DMS153 treated with DMSO at 0.1 percent for 48 hours (cell line): ENCODE data around the gene AQP11.
"Not testable (repeated sequence)": the region's sequence is repeated elsewhere in the genome, so short reads cannot be mapped to it uniquely, and the experiment has no call there.

Experiments
- DNase-seq: peaks from one replicate; lab custom pipeline; 2025; ENCODE audit not compliant: unreplicated experiment; lab: John Stamatoyannopoulos, UW

AQP11 gene

GRCh38 chr11:77592727-77593126 is 3.0 kb downstream of the AQP11 start:
- DNase-seq = no peak

DNA sequence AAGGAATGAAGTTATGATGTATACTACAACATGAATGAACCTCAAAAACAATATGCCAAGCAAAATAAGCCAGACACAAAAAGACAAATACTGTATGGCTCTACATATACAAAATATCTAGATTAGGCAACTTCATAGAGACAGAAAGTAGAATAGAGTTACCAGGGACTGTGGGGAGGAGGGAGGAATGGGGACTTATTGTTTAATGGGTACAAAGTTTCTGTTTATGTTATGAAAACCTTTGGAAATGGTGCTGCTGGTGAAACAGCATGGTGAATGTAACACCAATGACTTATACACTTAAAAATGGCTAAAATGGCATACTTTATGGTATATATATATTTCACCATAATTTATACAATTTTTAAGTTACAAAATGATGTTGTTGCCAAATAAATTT is 4.1 kb downstream of the AQP11 start:
- DNase-seq = no peak

DNA sequence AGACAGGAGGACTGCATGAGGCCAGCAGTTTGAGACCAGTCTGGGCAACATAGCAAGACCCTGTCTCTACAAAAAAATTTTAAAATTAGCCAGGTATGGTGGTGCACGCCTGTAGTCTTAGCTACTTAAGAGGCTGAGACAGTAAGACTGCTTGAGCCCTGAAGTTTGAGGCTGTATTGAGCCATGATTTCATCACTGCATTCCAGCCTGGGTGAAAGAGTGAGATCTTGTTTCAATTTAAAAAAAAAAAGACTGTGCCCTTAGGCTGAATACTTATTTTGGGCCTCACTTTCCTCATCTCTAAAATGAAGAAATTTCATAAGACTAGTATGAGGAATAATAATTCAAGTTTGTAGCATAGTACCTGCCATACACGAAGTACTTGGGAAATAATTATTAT is 6.9 kb downstream of the AQP11 start:
- DNase-seq = no peak

DNA sequence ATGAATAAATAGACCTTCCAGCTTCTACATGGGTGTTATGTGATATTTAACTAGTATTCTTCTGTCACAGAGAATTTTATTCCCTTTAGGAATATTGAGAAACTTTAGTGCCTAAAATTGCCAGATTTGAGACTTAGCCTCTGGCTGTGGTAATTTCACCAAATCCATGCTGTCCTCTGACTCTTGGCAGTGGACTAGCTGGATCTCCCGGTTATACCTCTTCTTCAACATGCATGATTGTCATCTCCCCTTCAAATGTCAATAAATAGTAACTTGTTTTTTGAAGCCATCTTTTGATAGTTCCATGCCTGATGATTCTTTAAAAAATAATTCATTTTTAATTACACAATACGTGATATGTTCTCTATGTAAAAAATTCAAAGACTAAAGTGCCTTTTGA is 8.4 kb downstream of the AQP11 start:
- DNase-seq = no peak

DNA sequence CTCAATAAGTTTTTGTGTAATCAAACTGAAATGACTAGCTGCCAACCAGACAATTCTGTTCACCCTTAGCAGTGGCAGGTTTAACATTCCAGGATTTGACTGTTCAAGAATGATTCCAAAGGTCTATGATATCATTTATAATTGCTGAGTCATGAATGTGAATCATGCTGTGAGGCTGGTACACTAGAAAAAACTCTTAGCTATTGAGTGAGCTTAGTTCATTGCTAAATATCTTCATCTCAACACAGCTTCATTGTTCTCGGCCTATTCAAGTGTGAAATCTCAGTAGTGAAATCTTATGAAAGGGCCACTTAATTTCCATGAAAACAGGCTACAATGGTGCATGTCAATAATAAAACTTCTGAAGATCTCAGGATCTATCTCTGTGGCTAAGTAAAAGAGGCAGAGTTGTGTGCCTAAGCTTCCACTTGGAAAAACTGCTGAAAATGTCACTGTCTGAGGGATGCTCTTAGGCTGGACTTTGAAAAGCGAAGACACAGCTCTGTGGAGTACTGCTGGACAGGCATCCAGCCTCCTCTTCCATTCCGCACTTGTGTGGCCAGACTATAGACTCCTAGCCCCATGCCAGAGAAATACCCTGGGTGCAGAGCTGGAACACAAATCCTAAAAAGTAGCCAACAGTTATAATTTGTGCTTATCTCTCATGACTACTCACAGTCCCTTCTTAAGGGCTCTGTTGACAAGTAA is 12.8 kb downstream of the AQP11 start:
- DNase-seq = no peak

- no peak for DNase-seq
These were observed 14.5 kb downstream of the AQP11 start for GRCh38 chr11:77604281-77604680.

GRCh38 chr11:77609234-77609633 is 19.5 kb downstream of the AQP11 start:
- no peak for DNase-seq

- DNase-seq = no peak
These were observed 22.2 kb downstream of the AQP11 start for GRCh38 chr11:77611921-77612320.

DNA sequence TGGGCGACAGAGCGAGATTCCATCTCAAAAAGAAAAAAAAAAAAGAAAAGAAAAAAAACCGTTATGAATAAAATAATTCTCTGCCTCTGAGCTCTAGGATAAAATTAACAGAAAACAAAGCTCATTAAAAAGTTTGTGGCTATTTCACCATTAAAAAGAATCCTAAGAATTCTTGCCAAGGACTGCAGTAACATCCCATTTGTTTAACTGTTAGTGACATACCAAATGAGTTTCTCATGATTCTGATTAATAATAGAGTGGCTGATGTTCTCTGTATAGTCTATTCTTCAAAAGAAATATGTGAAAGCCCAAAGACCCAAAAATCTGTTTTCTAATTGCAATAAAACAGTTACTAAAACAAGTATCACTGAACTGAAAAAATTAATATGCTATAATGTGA is 28.1 kb downstream of the AQP11 start:
- no peak for DNase-seq

GRCh38 chr11:77619576-77620198 is 29.9 kb downstream of the AQP11 start:
- DNase-seq = peak; percentile 29

DNA sequence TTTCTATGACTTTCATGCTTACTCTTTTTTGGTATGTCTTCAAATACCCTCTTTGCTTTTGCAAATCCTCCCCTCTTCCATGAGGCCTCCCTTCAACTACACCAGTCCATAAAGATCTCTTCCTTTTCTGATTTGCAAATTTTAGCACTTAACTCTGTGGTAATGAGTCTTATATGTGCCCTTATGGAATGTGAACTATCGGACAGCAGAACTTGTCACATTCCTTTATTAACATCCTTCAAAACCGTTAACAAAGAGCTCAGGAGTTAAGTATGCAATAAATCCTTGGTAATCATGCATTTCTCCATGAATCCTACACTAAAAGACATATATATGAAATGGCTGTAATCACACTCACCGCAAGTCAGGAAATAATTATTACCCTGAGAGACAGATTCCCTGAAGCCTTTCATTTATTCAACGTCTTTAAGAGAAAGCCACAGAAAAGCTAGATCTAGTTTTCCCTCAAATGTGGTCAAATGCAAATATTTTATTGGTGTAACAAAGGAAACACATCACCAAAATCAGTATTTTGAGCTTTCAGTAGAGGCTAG is 40.5 kb downstream of the AQP11 start:
- DNase-seq = no peak

GRCh38 chr11:77633926-77634325 is 44.2 kb downstream of the AQP11 start:
- not testable (repeated sequence) for DNase-seq

GRCh38 chr11:77636731-77637344 is 47.1 kb downstream of the AQP11 start:
- DNase-seq = no peak

- DNase-seq = peak; percentile 78
These were observed 47.8 kb downstream of the AQP11 start, which contains the start of gene CLNS1A for GRCh38 chr11:77637345-77638165. CLNS1A (minus strand) TSS chr11:77637794; CDS start chr11:77637714, 80 bp downstream.

- no peak for DNase-seq
These were observed 52.5 kb downstream of the AQP11 start for GRCh38 chr11:77642228-77642627.

- no peak for DNase-seq
These were observed 55.1 kb downstream of the AQP11 start for GRCh38 chr11:77644887-77645286.

DNA sequence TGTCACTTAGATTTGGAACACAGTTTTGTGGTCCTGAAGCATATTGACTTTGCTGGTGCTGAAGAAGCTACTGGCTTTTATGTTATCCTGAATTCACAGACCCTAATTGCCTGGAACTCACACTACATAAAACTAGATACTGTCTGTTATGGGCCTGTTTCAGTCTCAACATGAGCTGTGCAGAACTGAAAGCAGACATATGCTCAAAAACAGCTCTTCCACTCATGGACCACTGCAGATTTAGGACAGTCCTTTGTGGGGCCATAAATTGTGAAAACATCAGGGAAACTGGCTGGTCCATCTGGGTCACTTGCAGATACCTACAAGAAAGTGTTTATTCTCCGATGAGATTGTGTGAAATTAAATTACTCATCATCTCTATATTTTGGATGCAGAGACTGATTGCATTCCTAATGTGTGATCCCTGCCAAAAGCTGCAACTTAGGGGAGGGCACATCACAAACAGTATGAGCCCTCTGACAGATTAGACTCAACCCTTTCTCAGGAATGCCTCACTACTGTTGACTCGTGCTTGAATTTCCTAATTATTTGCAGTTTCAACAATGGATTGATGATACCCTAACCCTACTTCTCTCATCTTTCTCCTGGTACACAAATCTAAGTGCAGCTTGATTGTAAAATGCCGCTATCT is 58.0 kb downstream of the AQP11 start:
- DNase-seq = no peak

DNA sequence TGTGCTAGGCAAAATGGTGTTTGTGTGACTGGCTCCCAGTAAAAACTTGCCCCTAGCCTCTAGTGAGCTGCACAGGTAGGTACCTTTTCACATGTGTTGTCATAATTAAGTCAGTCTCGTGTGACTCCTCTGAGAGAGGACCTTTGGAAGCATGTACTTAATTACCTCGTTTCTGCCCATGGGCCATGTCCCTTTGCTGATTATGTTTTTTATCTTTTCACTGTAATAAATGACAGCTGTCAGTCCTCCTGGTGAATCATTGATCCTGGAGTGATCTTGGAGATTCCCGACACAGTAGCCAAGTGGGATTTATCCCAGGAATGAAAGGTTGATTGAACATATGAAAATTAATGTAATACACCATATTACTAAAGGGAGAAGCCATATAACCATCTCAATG is 60.4 kb downstream of the AQP11 start:
- DNase-seq = no peak

GRCh38 chr11:77654770-77655434 is 65.1 kb downstream of the AQP11 start:
- no peak for DNase-seq

DNA sequence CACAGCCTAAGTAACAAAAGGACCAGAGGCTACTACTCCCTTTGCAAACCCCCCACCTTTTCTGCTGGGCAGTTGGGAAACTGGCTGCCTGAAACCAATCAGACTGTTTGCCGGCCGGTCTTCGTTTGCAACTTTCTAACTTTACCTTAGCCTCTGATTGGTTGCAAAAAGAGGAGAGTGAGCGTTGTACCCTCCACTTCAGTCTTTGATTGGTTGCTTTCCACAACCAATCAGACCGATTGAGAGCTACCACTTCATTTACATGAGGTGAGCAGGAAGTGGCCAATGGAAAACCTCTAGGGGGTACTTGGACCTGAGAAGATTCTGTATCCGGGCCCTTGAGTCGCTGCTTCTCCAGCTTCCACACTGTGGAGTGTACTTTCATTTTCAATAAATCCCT is 66.6 kb downstream of the AQP11 start:
- DNase-seq = no peak
